ENCODE measurements around the gene CTXND1.

Gene CTXND1

DNA sequence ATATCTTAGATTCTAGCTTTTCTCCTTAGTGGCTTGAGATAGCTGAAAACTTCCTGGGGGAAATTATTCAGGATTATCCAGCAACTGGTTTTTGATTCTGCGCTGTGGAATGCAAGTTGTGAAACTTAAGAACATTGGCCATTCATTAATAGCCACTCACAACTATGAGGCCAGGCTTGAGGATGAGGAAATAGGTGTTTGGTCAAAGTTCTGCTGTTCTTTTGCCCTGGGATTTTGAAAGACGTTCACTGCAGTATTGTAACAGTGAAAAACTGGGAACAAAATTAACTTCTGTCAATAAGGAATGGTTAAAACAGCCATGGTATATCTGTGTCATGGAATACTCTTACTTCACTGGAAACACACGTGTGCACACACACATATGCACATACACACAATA, 44.1 kb downstream of the CTXND1 start:
- DNase-seq = no peak

GRCh38 chr15:80204231-80204630, 47.8 kb downstream of the CTXND1 start:
- no peak for DNase-seq

DNA sequence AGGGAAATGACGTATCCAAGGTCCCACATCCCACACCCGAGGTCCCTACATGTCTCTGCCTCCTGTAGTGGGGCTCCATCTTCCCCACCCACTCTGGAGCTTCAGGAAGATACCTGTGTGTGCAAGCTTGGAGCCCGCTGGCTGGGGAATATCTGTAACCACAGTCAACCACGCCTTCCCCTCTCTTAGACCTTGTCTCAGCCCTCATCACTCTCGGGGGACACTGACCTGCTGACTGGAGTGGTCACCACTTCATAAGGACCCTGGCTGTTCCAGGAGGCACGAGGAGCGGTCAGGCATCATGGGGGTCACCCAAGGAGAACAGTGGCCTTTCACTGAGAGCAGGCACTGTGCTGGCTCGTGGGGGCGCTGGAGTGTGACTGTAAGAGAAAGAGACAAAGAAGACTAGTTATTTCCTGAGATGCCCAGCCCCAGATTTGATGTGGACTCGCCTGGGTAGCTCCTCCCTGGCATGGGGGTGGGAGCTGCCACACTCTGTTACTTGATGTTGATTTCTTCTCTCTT, 48.6 kb downstream of the CTXND1 start:
- DNase-seq = no peak

DNA sequence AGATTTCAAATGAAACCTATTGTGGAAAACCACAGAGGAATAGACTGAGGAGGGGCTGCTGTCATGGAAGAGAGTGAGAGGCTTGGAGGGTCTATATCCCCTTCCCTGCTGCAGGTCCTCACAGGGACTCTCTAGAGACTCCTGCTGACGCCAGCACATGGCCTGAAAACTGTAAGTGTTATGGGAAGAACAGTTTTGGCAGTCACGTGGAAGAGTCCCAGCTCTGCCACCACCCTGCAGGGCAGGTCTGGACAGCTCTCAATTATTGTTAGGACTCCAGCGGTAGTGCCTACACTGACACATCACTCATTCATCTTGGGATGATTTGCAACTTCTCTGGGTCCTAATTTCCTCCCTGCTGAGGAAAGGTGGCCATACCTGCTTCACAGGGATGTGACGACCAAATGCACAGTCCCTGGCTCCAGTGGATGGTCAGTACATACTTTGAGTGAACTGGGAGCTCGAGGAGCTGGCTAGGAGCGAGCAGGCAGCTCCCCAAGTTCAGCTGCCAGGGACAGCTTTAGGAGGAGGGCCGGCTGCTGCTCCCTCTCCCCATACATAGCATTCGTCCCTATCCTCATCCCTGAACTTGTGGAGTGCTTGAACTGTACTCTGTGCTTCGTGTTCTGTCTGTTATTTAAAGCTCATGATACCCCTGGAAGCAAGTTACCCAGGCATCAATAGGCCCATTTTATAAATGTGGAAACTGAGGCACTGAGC, 49.2 kb downstream of the CTXND1 start:
- no peak for DNase-seq

DNA sequence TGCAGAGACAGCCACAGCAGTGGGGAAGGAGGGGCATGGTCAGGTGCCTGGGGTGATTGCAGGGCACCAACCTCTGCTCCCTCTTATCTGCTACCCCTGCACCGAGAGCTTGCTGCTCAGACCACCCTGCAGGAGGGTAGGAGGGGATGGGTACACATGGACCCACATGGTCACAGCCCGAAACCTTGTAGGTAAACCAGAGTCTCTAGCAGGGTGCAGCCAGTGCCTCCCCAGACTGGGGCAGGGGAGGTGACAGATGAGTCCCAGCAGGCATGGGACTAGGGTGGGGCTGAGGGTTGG, 50.0 kb downstream of the CTXND1 start:
- DNase-seq = no peak

DNA sequence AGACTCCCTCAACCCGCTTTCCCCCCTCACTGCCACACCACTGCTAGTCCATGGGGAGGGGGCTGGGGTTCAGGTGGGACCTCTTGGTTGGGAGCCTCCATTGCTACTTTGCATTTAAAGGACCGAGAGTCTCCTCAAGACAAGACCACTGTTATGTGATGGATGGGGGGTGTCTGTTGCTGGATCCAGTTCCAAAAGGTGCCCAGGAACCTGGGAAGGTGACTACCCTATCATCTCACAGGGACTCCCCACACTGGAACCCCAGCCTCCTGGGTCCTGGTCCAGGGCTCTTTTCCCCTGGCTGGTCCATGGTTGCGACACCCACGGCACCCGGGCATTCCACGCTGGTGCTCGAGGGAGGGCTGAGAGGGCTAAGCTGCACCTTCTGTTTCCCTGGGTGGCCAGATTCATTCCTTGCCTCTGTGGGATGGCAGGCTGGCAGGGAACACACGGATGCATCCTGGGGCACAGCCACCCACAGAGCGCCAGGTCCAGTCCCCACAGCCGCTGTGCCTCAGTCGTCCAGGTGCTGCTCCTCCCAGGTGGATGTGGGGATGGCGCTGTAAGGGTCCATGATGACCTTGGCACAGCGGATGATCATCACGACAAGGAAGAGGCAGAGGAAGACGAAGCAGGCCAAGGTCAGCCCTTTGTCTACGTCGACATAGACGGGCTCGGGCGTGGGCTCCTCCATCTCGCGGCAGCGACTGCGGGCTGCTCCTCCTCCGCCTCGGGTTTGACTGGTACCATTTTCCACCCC, 50.6 kb downstream of the CTXND1 start:
- no peak for DNase-seq

DNA sequence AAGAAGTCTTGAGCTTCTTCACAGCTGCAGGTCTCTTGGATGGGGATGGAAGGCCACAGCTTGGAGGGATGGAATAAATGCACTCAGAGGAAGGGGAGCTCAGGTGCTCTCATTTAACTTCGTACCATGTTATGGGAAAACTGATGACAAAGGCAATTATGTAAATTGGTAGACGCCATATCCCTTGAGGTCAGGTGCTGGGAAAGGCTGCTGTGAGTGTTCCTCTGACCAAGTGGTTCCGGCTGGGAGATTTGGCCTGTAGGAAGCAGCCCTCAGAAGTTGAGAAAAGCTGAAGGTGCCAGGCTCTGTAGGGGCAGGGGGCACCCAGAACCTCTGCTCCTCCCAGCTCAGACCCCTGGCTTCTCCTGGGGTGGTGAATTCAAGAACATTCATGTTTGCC, 52.1 kb downstream of the CTXND1 start:
- DNase-seq = no peak

DNA sequence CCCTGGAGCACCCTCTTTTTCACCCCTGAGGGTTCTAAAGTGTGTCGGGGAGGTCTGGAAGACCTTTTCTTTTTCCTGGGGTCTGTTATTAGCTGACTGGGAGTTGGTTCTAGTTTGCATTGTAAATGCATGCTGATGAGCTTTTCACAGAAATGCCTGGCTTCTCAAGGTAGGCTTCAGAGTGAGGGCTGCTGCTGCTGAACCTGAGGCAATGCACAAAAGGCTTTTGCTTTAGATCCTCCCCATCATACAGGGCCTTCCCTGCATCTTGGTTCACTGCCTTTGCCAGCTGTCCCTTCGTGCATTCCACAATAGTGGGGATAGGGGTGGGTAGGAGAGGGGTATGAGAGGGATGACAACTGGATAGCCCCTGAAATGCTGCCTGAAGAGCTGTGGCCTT, 52.6 kb downstream of the CTXND1 start:
- no peak for DNase-seq

GRCh38 chr15:80194914-80195313, 57.1 kb downstream of the CTXND1 start:
- DNase-seq = no peak

DNA sequence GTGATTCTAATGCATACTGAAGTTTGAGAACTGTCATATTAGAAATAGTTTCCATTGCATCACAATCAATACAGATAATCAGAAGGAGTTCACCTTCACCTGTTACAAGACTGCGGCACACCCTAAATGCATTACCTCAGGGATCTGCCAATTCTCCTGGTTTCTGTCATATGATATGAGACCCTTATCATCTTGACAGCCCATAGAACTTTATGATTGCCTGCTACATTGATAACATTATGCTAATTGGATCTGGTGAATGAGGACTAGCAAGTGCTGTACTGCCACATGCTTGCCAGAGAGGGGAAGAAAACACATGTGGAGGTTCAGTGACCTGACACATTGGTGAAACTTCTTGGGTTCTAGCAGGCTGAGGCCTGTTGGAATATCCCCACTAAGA, 57.8 kb downstream of the CTXND1 start:
- no peak for DNase-seq

DNA sequence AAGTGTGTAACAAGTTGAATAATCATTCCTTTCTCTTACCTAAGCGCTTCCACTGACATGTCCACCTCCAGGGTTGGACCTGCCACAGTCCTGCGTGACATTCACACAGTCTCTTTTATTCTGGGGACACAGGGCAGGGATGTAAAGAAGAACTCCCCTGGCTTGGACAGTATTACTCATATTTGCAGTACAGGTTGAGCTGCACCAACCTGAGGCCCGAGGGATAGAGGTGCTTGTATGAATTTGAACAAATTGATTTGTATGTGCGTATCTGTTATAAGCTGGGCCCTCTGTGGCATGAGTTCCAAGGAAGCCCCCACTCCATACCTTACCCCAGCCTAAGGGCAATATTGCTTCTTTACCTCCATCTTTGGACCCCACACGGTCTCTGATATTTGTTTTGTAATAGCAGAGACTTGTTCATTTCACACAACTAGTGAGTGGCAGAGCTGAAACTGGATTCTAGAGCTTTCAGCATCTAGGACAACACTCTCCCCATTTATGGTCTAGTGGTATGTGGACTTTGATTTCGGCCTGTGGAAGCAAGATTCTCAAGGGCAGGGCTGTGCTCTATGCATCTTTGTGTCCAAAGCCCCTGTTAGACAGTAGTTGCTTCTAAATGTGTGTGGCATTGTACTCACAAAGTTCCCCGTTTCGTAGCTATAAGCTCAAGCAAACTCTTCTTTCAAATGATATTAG, 60.0 kb downstream of the CTXND1 start:
- DNase-seq = no peak

DNA sequence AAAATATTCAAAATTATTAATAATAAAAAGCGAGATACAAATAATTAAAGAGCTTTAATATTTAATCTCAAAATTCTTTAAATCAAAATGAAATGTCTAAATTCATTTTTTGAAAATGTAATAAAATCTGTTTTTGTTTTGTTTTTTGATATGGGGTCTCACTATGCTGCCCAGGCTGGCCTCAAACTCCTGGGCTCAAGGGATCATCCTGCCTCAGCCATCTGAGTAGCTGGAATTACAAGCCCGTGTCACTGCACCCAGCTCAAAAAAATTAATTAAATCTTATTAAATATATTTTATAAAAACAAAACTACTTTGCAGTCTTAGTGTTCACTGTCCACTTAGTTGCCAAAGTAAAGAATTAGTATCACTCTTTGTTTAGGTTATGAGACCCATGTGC, 60.8 kb downstream of the CTXND1 start:
- DNase-seq = no peak

- no peak for DNase-seq
Measured at GRCh38 chr15:80188251-80188650, 63.8 kb downstream of the CTXND1 start.

GRCh38 chr15:80186597-80186996, 65.4 kb downstream of the CTXND1 start:
- DNase-seq = no peak

- DNase-seq = no peak
Measured at GRCh38 chr15:80186066-80186465, 65.9 kb downstream of the CTXND1 start.

GRCh38 chr15:80185152-80185551, 66.9 kb downstream of the CTXND1 start:
- DNase-seq = no peak

DNA sequence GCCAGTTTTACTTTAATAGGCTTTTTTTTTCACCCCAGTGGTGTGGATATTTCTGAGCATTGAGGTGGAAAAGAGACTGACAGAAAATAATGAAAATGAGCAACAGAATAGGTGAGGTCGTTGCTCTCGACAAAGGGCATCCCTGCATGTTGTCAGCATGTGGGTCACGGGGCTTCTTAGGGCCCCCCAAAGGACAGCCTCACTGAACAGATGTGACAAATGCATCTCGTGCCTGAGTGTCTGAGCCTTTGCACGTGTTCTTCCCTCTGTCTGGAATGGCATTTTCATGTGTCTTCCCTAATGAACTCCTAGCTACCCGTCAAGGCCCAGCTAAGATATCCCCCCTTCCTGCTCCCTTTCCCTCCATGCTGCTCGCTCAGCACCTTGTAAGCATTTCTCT, 67.5 kb downstream of the CTXND1 start:
- no peak for DNase-seq

- DNase-seq = no peak
Measured at GRCh38 chr15:80183886-80184285, 68.1 kb downstream of the CTXND1 start.

- DNase-seq = no peak
Measured at GRCh38 chr15:80183306-80183705, 68.7 kb downstream of the CTXND1 start.

DNA sequence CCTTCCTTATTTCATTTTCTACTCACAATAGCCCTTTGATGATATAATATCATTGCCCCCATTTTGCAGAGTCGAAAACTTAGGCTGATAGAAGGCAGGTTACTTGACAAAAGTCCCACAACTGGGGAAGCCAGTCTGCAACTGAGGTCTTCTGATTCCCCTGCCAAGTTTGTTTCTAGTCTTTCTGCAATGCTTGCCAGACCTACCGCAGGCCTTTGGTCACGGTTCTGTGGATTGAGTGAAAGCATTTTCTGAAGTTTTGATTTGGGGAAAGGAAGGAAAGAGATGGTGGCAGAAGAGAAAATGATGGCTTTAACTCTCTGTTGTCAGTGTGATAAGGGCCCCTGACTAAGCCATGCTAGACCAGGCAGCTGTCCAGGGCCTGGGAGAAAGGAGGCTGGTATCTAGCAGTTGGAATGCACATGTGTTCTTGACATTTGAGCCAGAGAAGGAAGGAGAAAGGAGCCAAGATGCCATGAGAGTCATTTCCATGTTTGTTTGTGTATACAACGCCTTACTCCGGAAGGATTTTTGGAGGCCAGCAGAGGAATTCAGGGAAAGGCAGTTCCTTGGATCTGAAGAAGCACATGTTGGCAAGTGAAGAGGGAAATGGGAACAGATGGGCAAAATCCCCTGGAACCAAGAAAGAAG, 69.3 kb downstream of the CTXND1 start:
- DNase-seq = no peak

DNA sequence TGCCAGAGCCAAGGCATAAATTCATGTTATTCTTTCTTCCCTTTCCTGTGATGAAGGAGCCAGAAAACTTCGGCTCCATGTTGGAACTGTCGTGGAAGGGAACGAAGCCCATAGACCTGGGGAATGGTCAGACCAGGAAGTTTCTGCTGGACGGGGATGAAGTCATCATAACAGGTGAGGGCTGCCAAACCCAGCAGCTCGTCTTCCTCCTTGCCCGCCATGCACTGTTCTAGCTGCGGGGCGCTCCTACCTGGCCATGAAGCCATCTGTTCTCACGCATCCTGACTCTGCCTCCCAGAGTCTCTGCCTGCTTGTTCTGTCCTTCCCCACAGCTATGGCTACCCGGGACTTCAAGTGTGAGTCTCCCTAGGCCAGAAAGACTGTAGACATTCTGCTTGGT, 71.0 kb downstream of the CTXND1 start:
- no peak for DNase-seq

GRCh38 chr15:80180468-80180867, 71.5 kb downstream of the CTXND1 start:
- no peak for DNase-seq

- DNase-seq = no peak
Measured at GRCh38 chr15:80179935-80180334, 72.1 kb downstream of the CTXND1 start.

Data from NCI-H1417 treated with DMSO at 0.1 percent for 48 hours (cell line).